Medulla oblongata (tissue), 1 donor: Measurements from ENCODE around the gene GCK.
A peak's percentile ranks its signal among the peaks of the same experiment; 100 is the strongest.
"Not testable (repeated sequence)": the region's sequence is repeated elsewhere in the genome, so short reads cannot be mapped to it uniquely, and the experiment has no call there.

Experiments used
- DNase-seq: peaks from one replicate; pipeline ENCODE4 v3.0.0-alpha.2; 2015; ENCODE audit errors: extremely low spot score

The GCK gene

DNA sequence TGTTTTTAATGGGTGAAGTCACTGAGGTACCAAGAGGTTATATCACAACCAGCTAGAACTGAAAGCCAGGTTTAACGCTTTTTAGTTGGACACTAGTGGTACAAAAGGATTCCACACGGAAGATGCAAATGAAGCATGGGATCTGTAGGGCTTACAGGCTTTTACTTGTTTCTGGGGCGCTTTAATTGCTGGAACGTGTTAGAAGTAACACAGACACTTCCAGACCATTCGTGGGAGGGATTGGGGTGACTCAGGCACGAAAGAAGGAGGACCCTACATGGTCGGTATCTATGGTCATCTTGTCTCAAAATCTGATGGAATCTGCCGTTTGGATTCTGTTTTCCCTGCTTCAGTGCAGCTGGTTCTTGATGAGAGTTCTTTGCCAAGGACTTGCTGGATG is 12.6 kb upstream of the GCK start:
- no peak for DNase-seq

DNA sequence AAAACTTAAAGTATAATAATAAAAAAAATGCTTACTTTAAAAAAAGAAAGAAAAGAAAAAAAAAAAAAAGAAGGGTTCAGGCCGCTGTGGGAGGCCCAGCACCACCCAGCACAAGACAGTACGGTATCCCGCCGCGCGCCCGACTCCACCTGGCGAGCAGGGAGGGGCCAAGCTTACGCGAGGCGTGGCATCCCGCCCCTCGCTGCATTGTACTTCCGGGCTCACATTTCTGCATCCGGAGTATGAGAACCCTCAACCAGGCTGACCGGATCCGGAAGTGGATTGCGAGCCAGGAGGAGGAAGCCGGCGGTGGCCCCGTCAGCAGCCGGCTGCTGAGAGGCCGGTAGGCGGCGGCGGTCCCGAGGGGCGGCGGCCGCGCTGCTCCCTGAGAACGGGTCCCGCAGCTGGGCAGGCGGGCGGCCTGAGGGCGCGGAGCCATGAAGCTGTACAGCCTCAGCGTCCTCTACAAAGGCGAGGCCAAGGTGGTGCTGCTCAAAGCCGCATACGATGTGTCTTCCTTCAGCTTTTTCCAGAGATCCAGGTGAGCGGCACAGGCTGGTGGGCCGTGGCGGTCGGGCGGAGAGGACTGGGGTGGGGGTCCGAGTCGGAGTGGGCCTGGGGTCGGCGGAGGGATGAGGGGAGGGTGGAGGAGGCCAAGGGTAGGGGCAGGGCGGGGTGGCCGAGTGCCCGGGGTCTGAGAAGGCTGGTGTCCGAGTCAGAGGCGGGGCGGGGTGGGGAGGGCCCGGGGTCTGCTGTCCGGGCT is 11.6 kb upstream of the GCK start, which contains the start of gene YKT6:
TSS of gene YKT6 (plus strand) at position 280 of the 763 bp plus-strand sequence. CDS start at position 438, 158 bp downstream.
- peak; percentile 97 for DNase-seq

DNA sequence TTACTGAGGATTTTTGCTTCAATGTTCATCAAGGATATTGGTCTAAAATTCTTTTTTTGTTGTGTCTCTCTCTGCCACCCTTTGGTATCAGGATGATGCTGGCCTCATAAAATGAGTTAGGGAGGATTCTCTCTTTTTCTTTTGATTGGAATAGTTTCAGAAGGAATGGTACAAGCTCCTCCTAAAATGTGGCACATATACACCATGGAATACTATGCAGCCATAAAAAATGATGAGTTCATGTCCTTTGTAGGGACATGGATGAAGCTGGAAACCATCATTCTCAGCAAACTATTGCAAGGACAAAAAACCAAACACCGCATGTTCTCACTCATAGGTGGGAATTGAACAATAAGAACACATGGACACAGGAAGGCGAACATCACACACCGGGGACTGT is 10.9 kb upstream of the GCK start:
- not testable (repeated sequence) for DNase-seq

DNA sequence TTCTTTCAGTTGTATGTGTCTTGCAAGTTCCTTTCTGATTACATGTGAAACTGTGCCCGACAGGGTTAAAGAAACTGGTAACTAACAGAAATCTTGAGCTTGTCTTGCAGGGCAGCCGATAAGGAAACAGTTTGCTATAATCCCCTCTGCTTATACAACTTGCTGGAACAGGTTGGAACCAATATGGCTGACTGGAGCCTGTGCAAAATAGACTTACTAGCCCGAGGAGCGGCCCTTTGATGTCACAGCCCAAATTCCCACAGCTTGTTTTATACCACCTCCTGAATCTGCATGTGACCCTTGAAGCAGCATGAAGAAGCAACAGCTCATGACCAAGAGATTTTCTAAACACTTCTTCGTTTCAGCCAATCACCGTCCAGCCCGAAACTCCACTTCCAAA is 8.2 kb upstream of the GCK start:
- DNase-seq = no peak

DNA sequence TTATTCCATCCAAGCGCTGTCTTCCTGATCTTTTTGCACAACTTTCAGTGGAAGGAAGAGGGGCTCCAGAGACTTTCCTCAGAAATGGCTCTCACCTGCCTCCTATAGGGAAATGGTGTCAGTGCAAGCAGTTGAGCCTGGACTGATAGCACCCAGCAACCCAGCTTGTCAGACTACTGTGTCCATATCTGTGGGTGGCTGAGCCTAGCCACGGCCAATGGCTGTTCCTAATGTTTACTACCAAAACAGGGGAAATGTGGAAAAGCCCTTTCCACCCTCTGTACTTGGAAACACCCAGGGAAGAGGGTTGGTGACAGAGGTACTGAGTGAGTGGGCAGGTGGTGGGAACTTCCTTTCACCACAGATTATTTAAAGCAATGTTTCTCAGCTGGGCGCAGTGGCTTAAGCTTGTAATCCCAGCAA is 7.2 kb upstream of the GCK start:
- DNase-seq = peak; percentile 76

DNA sequence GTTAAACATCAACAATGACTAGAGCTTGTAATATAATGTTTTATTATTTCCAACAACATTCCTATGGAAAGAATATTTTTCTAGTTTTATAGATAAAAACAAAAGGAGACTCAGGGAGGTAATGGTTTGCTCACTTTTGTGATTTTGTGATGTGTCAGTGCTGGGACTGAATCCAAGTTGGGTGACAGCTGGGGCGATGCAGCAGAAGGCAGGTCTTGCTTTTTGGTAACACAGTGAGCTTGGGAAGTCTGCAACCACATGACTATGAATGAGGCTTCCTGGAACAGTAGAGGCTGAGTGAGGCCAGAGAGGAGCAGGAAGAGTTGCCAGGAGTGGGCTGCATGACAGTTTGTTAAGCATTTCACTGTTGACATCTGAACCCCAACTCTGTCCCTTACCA is 6.7 kb upstream of the GCK start:
- DNase-seq = peak; percentile 34

DNA sequence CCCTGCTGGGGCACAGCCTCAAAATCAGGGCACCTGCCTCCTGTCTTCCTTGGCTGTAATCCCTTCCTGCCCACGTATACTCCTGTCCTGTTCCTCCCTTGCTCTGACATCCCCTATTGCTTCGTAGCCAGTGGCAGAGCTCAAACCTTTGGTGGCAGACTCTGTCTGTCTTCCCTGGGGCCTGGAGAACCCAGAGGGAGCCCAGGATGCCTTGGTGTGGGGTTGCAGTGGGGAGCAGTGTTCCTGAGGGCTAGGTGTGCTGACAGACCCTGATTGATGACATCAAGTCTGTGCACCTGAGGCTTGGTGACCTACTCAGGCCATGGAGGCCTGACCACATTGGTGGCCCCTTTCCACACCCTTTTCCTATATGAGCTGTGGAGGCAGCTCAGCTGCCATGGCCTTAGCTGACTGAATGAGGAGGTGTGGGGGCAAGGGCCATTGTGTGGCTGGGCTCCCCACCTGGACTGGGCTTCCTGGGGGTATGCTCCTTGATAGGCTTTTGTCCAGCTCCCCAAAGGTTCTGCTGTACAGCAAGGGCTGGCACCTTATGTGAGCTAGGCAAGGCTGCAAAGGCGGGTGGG is 5.4 kb upstream of the GCK start:
- DNase-seq = no peak

DNA sequence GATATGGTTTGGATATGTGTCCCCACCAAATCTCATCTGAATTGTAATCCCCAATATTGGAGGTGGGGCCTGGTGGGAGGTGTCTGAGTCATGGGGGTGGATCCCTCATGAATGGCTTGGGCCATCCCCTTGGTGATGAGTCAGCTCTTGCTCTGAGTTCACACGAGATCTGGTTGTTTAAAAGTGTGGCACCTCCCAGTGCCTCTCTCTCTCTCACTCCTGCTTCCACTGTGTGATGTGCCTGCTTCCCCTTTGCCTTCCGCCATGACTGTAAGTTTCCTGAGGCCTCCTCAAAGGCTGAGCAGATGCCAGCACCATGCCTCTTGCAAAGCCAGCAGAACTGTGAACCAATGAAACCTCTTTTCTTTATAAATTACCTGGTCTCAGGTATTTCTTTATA is 4.8 kb upstream of the GCK start:
- no peak for DNase-seq

DNA sequence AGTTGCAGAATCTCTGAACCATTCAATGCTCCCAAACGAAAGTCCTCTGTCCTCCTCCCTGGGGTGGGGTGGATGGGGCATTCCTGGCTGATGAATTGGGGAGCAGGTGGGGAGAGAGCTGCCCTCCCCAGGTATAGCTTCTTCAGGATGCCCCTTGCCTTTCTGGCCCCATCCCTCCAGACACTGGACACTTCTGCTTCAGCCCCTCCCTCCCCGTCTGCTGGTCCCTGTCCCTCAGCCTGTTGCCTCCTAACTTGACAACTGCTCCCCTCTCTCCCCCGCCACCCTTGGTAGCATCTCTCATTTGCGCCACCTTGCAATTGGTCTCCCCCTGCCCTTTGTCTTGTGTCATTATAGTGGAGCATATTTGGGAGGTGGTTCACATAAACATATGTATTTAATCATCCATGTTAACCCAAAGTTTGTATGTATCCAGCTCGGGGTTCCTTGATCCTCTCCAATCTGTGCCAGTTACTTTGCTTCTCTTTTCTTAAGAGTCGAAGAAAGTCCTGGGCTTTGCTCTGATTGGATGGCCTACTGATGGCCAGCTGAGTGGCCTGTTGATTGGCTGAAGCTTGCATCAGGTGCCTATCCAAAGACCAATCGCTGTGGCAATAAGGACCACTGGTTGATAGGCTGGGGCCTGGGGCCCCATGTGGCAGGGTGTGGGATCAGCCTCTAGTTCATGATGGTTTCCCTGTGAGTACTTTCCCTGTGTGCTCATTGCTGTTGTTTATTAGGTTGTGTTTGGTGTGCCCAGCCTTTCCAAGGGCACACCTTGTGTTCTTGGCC is 4.0 kb upstream of the GCK start:
- DNase-seq = no peak

DNA sequence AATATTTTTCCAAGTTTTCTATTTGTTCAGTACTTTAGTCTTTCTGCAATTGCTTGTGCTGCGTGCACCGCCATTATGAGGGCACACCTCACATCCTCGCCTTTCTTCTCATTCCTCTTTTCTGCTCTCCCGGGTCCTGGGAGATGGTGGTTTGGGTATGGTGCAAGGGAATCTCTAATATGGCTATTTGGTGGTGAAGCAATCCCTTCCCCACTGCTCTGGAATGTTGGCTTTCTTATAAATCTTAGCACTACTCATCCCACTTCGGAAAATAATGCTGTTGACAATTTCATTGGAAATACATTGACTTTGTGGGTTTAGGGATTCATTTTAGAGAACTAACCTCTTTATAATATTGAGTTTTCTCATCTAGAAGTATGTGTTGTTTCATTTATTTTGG is 1.9 kb upstream of the GCK start:
- DNase-seq = no peak

DNA sequence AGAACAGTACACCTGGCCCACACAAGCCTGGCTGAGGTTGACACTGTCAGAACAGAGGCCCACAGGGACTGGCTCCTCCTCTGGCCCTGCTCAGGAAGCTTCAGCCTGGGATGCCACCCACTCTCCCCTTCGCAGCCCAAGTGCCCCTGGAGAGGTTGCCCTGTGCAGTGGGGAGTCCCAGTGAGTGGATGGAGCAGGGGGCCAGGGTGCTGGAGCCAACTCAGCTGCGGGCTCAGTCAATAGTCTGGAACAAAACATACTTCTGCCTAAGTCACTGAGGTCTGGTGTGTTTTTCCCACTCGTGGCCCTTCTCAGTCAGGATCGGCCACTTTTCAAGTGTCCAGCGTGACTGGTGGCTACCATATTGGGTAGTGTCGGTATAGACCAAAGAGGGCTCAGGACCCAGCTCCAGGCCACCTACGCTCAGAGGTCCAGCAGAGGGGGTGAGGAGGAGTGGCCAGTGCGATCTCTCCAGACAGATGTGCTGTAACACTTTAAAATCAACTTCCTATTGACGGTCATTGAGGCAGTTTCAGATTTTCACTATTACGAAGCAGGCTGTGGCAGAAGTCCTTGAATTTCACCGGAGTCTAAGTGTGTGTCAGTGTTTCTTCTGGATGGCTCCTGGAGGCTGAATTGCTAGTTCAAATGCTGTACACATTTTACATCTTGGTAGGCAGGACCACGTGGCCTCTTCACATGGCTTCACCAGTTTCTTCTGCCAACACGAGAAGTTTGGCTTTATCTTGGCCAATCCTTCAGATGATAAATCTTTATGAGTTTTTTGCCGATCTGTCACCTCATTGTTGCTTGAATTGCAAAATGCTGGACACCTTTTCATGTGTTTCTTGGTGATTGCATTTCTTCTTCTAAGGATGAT is 994 bp upstream of the GCK start:
- DNase-seq = no peak

DNA sequence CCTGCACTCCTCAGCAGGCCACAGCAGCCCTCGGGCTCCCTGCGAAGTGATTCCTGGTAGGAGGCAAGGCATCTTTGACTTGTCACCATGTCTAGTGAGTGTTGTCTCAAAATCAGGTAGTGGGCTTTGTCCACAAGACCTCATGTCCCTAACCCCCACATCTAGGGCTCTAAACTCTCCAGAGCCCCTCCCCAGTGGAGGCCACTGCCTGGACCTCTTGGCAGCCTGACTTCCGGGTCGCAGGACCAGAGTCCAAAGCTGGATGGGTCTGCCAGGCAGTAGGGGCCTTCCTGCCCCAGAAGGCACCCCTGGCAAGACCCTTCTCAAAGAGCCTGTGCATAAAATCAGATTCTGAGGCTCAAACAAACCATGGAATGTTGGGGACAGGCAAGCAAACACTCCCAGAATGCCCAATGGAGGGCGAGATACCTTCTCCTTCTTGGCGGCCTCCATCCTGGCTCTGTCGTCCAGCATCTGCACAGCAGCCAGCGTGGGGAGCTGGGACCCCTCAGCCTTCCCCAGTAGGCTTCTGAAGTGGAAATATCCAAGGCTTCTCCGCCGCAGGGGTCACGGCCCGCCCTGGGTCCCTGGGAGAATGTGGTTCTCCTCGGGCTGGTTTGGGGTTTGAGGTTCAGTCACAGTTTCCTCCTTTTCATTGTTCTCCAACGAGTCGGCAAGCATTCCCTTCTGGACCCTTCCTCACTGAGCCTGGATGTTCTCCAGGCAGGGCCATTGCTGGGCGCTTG is 586 bp downstream of the GCK start:
- DNase-seq = no peak

DNA sequence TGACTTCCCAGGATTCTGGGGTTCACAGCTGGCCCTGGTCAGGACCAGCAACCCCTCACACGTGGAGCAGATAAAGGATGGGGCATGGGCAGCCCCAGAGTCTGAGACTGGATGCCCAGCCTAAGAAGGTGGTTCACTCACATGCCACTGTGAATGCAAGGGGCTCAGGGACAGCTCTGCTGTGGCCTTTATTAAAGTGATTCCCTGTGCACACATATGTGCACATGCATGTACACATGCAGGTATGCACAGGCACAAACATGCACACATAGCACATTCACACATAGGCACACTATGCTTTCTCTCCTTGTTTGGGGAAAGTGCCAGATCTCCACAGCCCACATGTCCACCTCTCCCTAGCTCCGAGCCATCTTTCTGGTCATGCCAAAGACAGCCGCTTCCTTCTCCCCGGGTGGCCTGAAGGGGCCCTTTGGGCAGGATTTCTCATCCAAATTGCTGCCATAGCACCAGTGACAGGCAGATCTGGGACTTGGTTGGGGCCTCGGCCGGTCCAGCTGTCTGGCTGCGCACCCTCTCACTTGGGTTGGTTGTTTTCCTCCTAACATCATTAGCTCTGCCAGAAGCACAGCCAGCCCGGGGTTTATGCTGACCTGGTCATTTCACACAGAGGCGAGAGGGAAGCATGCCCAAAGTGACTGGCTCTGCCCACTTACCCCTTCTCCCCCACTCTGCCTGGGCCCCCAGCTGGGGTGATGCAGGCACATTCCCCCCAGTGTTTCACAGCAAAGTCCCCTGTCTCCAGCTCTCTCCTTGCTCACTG is 1.4 kb downstream of the GCK start:
- DNase-seq = peak; percentile 29

DNA sequence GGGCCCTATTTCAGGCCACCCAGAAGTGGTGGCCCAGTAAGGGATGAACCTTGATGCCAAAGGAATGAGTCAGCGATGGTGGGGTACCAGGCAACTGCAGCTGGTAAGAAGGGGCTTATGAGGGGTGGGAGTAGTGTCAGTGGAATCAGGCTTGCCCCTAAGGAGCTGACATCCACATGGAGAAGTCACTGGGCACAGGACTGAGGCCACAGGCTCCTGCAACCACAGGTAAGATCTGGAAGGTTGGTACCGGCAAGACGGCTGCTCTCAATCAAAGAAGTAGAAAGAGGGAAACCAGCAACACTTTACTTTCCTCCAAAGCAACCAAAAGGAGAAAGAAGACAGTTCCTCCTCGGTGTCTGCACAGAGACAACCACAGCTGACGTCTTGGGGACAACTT is 2.5 kb downstream of the GCK start:
- DNase-seq = no peak

DNA sequence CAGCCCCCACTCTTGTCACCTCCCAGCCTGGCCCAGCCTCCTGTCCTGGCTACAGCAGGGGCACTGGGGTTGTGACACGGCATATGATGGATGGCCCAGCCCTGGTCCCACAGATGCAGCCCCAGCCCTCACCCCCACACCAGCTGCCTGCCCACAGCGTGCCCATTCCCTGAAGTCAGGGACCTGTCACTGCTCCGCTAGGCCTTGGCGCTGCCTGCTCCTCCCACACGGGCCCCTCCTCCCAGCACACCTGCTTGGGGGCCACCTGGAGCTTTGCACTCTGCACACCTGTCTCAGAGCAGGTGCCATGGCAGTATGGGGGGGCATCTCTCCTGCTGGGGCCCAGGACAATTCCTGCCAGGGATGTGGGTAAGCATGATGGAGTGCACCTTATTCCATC is 3.5 kb downstream of the GCK start:
- no peak for DNase-seq

DNA sequence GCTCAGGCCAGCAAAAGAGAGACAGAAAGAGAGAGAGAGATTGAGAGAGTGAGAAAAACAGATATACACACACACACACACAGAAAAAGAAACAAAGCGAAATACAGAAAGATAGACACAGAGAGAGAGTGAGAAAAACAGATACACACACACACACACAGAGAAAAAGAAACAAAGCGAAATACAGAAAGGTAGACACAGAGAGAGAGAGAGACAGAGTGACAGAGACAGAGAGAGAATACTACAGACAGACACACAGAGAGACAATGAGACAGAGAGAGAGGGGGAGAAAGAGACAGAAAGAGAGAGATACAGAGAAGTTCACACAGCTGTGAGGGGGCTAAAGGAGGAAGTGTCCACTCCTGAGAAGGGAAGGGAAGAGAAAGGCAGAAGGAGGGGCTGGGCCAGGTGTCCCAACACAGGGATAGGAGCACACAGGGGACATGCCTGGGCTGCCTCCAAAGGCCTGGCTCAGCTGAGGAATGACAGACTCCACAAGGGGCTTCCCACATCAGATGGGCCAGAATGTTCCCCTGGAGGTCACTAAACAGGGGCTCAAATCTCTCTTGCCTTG is 4.3 kb downstream of the GCK start:
- no peak for DNase-seq

DNA sequence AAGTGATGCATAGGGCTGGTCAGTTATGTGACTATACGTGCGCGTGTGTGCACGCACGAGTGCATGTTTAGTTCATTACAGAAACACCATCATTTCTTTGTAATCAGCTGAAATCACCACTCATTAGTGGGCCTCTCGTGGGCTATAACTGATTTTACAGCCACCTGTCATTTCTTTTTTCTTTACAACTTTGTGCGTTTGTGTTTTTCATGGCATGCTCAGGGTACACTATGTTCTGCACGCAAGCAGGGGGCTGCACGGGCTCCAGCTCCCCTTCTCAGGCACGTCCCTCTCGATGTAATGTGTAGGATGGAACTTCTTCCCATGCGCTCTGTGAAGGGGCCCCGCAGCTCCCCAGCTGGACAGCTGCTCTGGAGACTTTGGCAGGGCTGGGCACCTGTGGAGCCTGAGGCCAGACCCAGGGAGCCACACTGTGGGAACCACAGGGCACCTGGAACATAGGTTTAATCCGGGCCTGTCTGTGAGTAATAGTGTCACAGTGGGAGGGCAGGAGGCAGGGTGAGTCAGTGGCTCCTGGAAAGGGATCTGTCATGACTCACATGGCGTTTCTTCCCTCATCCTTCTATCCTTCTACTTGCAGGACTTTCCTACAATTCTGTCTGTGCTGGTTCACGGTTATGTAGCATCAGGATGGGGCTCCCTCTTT is 4.9 kb downstream of the GCK start:
- DNase-seq = no peak

DNA sequence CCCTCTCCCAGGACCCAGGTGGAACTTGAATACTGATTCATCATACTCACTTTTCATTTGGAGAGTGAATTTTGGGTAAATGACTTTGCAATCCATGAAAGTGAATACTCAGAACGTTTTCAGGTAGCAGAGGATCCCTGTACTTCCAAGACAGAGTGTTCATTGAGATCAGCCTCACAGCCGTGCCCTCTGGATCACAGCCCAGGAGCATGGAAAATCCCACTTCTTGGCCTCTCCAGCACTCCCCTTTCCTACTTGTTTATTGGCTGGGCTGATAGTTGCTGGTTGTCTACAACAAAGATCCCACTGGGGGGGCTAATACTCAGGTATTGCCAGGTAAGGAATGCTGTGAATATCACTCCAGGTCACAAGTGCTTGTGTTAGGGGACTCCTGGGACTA is 5.9 kb downstream of the GCK start:
- peak; percentile 15 for DNase-seq

DNA sequence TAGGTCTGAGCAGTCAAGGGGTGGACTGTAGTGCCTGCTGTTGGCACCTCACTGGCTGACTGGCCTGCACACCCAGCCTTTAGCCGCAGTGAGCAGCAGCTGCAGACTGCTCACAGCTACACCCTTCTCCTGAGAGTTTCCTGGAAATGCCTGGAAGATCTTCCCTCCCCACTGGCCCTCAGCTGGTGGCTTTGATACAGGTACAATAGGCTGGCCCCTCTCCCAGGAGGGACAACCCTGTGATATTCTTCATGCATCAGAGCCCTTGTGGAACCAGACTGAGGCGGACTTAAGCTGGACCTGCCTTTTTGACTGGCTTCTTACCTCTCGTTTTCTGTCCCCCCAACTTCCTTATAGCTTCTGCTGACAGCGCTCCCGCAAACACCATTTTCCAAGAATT is 6.4 kb downstream of the GCK start:
- no peak for DNase-seq
